ENCODE data around the gene KIZ.

The KIZ gene

GRCh38 chr20:21101453-21101931 lies 24.4 kb upstream of the KIZ start:
- TF ChIP-seq, protein P1, sequence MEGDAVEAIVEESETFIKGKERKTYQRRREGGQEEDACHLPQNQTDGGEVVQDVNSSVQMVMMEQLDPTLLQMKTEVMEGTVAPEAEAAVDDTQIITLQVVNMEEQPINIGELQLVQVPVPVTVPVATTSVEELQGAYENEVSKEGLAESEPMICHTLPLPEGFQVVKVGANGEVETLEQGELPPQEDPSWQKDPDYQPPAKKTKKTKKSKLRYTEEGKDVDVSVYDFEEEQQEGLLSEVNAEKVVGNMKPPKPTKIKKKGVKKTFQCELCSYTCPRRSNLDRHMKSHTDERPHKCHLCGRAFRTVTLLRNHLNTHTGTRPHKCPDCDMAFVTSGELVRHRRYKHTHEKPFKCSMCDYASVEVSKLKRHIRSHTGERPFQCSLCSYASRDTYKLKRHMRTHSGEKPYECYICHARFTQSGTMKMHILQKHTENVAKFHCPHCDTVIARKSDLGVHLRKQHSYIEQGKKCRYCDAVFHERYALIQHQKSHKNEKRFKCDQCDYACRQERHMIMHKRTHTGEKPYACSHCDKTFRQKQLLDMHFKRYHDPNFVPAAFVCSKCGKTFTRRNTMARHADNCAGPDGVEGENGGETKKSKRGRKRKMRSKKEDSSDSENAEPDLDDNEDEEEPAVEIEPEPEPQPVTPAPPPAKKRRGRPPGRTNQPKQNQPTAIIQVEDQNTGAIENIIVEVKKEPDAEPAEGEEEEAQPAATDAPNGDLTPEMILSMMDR (conservative IDR thresholded peaks at IDR 0.05; ENCODE audit: low read depth, low read length): no peak
- DNase-seq (ENCODE audit: low read depth): no peak
- H3K4me3 ChIP-seq (ENCODE audit: low read depth, low read length): no peak overlapping the region

DNA sequence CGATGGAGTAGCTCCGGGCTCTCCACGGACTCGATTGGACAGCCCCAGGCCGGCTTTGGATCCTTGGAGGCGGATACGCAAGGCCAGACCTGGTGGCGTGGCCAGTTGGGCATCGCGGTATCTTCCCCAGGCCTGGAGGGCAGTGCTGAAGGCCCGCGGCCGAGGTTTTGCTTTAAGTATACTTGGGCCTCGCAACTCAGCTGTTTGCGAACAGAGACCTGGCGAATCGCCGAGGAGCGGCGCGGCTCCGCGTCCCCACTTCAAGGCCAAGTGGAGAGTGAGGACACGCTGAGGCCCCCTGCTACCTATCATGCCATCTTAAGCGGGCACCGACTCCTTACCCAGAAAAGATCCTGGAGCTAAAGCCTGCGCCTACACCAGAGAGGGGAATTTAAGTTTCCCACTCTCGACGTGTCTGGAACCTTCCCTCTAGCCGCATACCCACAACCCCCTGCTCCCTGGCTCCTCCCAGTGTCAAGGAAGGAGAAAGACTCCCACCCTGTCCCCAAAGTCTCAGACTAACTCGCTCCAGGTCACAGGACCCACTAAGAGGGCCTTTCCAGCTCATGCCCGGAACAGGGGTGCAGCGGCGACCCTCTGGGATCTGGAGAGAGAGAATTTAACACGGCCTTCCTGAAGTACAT lies 23.8 kb upstream of the KIZ start:
- H3K4me3 ChIP-seq (ENCODE audit: low read depth, low read length): no peak overlapping the region
- TF ChIP-seq, protein P1 (conservative IDR thresholded peaks at IDR 0.05; ENCODE audit: low read depth, low read length): no peak
- DNase-seq (ENCODE audit: low read depth): no peak

DNA sequence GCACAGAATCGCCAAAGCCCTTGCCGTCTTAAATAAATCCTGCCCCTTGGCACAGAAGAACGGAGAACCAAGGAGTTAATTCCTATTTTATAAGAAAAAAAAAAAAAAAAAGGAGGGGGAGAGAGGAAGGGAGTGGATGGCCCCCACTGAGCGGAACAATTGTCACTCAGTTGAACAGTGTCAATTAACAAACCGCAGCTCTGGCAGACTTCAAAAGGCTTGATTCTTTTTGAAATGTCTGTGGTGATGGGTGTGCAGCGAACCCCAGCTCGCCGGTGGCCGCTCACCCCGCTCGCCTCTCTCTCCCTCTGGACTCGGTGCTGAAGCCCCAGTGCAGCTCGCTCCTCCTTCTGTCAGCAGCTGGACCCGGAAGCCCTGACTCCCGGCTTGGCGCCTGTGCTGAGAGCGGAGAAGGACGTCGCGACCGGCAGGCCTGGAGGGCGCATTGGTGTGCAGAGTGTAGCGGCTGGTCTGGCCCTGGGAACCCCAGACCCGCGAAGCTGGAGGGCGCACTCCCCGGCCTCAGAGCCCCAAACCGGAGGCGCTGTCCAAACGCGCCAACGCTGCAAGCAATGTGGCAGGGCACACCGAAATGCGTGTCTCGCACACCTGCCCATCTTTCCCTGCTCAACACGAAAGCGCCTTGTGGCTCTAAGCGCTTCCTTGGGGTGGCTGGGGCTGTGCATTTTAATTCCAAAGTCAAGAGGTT lies 23.1 kb upstream of the KIZ start:
- no peak overlapping the region for H3K4me3 ChIP-seq (ENCODE audit: low read depth, low read length)
- TF ChIP-seq, protein P1 (conservative IDR thresholded peaks at IDR 0.05; ENCODE audit: low read depth, low read length): no peak
- no peak for DNase-seq (ENCODE audit: low read depth)

- TF ChIP-seq, protein P1 (conservative IDR thresholded peaks at IDR 0.05; ENCODE audit: low read depth, low read length): no peak
- H3K4me3 ChIP-seq (ENCODE audit: low read depth, low read length): no peak overlapping the region
- DNase-seq (ENCODE audit: low read depth): no peak
These were observed 22.1 kb upstream of the KIZ start for GRCh38 chr20:21103582-21104465.

DNA sequence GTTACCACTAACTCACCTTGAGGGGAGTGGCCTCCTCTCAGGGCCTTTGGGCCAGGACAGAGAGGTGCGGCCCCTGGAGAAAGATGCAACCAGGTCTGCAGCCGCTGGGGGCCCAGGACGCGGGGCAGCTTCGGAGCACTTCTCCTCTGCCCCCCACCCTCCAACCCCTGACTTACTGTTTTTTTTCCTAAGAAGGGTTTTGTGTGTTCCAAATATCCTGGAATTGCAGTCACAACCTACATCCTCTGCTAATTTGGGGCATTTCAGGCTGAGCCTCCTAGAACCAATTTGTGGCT lies 21.5 kb upstream of the KIZ start:
- no peak overlapping the region for H3K4me3 ChIP-seq (ENCODE audit: low read depth, low read length)
- TF ChIP-seq, protein P1 (conservative IDR thresholded peaks at IDR 0.05; ENCODE audit: low read depth, low read length): no peak
- DNase-seq (ENCODE audit: low read depth): no peak

GRCh38 chr20:21104921-21105320 lies 21.0 kb upstream of the KIZ start:
- H3K4me3 ChIP-seq (ENCODE audit: low read depth, low read length): no peak overlapping the region
- no peak for DNase-seq (ENCODE audit: low read depth)
- TF ChIP-seq, protein P1 (conservative IDR thresholded peaks at IDR 0.05; ENCODE audit: low read depth, low read length): no peak
